AG09309 (cell line): Measurements from ENCODE around the gene PKP2.

Source experiments
- DNase-seq: peaks from one replicate; pipeline ENCODE4 v3.0.0-alpha.2; 2010; ENCODE audit warnings: low read depth
- H3K4me3 ChIP-seq: 2 replicates; pipeline ENCODE4 v1.5.1; 2011; ENCODE audit warnings: mild to moderate bottlenecking, low read depth, low read length, moderate library complexity; ENCODE audit not compliant: control insufficient read depth
- CTCF ChIP-seq: IDR thresholded peaks from 2 replicates; pipeline ENCODE4 v1.5.1; 2011; ENCODE audit warnings: mild to moderate bottlenecking, low read depth, low read length, inconsistent platforms; ENCODE audit not compliant: insufficient read depth, control insufficient read depth; ENCODE audit errors: missing control alignments

PKP2 gene

GRCh38 chr12:32836710-32837109 is 59.9 kb downstream of the PKP2 start:
- TF ChIP-seq CTCF, result no peak
- DNase-seq, result no peak
- H3K4me3 ChIP-seq, result no peak overlapping the region

DNA sequence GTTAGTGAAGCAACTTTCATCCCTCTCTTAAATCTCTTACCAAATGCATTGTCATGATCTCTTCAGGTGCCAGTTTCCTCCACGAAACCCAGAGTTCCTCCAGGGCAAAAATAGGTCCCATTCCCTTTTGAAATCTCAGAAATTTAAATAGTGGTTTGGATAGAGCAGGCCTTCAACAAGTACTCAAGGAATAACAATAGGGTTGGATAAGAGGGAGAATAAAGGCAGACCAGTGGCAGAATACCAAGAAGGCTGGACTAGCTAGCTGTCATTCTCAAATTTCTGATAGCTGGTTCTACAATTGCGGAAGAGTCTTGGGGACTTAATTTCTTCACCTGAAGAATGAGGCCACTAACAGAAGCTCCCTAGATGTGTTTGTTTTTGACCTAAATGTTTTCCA is 62.5 kb downstream of the PKP2 start:
- TF ChIP-seq CTCF, result no peak
- no peak for DNase-seq
- H3K4me3 ChIP-seq, result no peak overlapping the region

DNA sequence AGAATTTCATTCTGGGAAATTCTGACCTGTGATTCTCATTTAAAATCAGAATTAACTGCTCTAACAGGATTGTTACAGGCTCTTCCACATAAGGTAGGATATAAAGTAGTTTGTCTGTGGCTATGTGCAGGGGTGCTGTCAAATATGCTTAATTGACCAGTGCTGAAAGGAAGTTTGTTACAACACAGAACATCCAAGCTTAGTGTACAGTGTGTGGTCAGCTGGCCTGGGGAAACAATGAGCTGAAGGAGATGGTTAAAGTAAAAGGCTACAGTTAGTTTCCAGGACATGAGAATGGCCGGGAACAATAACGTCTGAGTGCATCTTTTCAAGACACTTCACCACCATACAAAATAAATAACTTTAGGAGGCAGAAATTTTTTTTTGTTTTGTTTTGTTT is 68.0 kb downstream of the PKP2 start:
- H3K4me3 ChIP-seq, result no peak overlapping the region
- TF ChIP-seq CTCF, result no peak
- DNase-seq, result no peak

DNA sequence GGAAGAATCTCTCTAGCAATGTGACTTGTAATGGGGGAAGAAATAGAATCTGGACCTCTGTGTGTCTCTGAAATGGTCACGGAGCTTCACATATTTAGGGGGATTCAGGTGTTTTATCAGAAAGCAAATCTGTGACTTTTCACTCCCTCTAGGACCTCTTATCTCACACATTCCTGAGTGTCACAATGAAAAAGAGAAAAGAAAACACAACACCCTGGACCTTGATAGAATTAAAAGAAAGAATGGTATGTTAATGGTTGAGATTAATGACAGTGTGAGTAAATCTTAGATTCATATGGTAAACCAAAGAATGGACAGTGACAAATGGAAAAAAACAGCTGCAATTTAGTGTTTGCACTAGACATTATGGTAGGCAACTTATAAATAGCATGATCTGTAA is 68.5 kb downstream of the PKP2 start:
- no peak overlapping the region for H3K4me3 ChIP-seq
- DNase-seq, result no peak
- TF ChIP-seq CTCF, result no peak

- no peak for TF ChIP-seq CTCF
- H3K4me3 ChIP-seq, result no peak overlapping the region
- no peak for DNase-seq
Observed at GRCh38 chr12:32826807-32827412, 69.7 kb downstream of the PKP2 start.

GRCh38 chr12:32824596-32824995 is 72.0 kb downstream of the PKP2 start:
- no peak for DNase-seq
- no peak for TF ChIP-seq CTCF
- no peak overlapping the region for H3K4me3 ChIP-seq

GRCh38 chr12:32822344-32822743 is 74.2 kb downstream of the PKP2 start:
- DNase-seq, result no peak
- no peak for TF ChIP-seq CTCF
- H3K4me3 ChIP-seq, result no peak overlapping the region
